GM23338 (cell line): ENCODE data around the gene LBHD1. TPM values are rescaled to one million over a fixed set of nuclear protein-coding genes. Genes with fewer than 3 reads are reported as not detected.

Source experiments
- ATAC-seq: fragments of 200-7000 bp; cut with Tn5 transposase; 3 replicates; pipeline ENCODE4 v1.9.1; 2020
- DNase-seq: peaks from one replicate; pipeline ENCODE4 v3.0.0-alpha.2; 2015; ENCODE audit warnings: low spot score
- H2AFZ ChIP-seq: fragments of 200-600 bp; sonication (generic); 2 replicates; pipeline ENCODE4 v1.8.0; 2016; ENCODE audit warnings: antibody characterized with exemption, mild to moderate bottlenecking, moderate library complexity
- H3F3A ChIP-seq: fragments of 200-600 bp; sonication (generic); replicated peaks from 2 replicates; pipeline ENCODE4 v1.8.0; 2017; ENCODE audit warnings: antibody characterized with exemption, mixed run types, low read depth
- H3K27ac ChIP-seq: fragments of 200-600 bp; sonication (generic); 2 replicates; pipeline ENCODE4 v1.6.1; 2016; ENCODE audit warnings: low read depth
- H3K27me3 ChIP-seq: fragments of 200-600 bp; sonication (generic); 2 replicates; pipeline ENCODE4 v1.8.0; 2016; ENCODE audit warnings: mild to moderate bottlenecking, mixed run types, moderate library complexity; ENCODE audit not compliant: insufficient read depth
- H3K36me3 ChIP-seq: fragments of 200-600 bp; sonication (generic); 2 replicates; pipeline ENCODE4 v1.8.0; 2016; ENCODE audit warnings: mild to moderate bottlenecking; ENCODE audit not compliant: insufficient read depth
- H3K4me1 ChIP-seq: fragments of 200-600 bp; sonication (generic); 2 replicates; pipeline ENCODE4 v1.8.0; 2016; ENCODE audit warnings: mild to moderate bottlenecking, moderate library complexity; ENCODE audit not compliant: insufficient read depth
- H3K4me2 ChIP-seq: fragments of 200-600 bp; sonication (generic); 2 replicates; pipeline ENCODE4 v1.7.1; 2017; ENCODE audit warnings: mixed run types
- H3K4me3 ChIP-seq: fragments of 200-600 bp; sonication (generic); 2 replicates; pipeline ENCODE4 v1.6.1; 2016; ENCODE audit warnings: mixed run types
- H3K79me2 ChIP-seq: fragments of 200-600 bp; sonication (generic); replicated peaks from 2 replicates; pipeline ENCODE4 v1.8.0; 2017; ENCODE audit warnings: mild to moderate bottlenecking; ENCODE audit not compliant: insufficient read depth
- H3K9me2 ChIP-seq: fragments of 200-600 bp; sonication (generic); 2 replicates; pipeline ENCODE4 v1.8.0; 2017; ENCODE audit not compliant: insufficient read depth
- H4K20me1 ChIP-seq: fragments of 200-600 bp; sonication (generic); replicated peaks from 2 replicates; pipeline ENCODE4 v1.8.0; 2017; ENCODE audit warnings: mild to moderate bottlenecking; ENCODE audit not compliant: insufficient read depth
- H3K27ac Mint-ChIP-seq: 2 replicates; pipeline ENCODE4 v1.8.0; 2020; ENCODE audit warnings: inconsistent platforms, mild to moderate bottlenecking, moderate library complexity, mixed read lengths
- H3K27me3 Mint-ChIP-seq: 3 replicates; pipeline ENCODE4 v1.8.0; 2022; ENCODE audit warnings: low read depth, mild to moderate bottlenecking, moderate library complexity, mixed read lengths, inconsistent platforms; ENCODE audit not compliant: insufficient read depth, poor library complexity
- H3K36me3 Mint-ChIP-seq: 3 replicates; pipeline ENCODE4 v1.8.0; 2021; ENCODE audit warnings: low read depth, mild to moderate bottlenecking, inconsistent platforms, moderate library complexity, mixed read lengths
- H3K4me1 Mint-ChIP-seq: 3 replicates; pipeline ENCODE4 v1.8.0; 2020; ENCODE audit warnings: mild to moderate bottlenecking, inconsistent platforms, mixed read lengths
- H3K4me3 Mint-ChIP-seq: 3 replicates; pipeline ENCODE4 v1.8.0; 2021; ENCODE audit warnings: moderate library complexity, mild to moderate bottlenecking, inconsistent platforms, mixed read lengths
- H3K9me3 Mint-ChIP-seq: 3 replicates; pipeline ENCODE4 v1.8.0; 2020; ENCODE audit warnings: moderate library complexity, mild to moderate bottlenecking, inconsistent platforms, mixed read lengths
- CREB1 ChIP-seq: fragments of 250-450 bp; sonication (Bioruptor Pico); IDR thresholded peaks from 2 replicates; pipeline ENCODE4 v1.5.0; 2020; ENCODE audit warnings: low read depth, mild to moderate bottlenecking, moderate library complexity
- ETS1 ChIP-seq: IDR thresholded peaks from 2 replicates; pipeline ENCODE4 v1.6.1; 2016; ENCODE audit warnings: antibody characterized with exemption
- EZH2 ChIP-seq: fragments of 200-600 bp; sonication (generic); IDR thresholded peaks from one replicate; pipeline ENCODE4 v1.8.0; 2017; ENCODE audit warnings: antibody characterized with exemption, mild to moderate bottlenecking, low read depth; ENCODE audit not compliant: unreplicated experiment
- EZH2phosphoT487 ChIP-seq: fragments of 200-600 bp; sonication (generic); IDR thresholded peaks from one replicate; pipeline ENCODE4 v1.8.1; 2018; ENCODE audit warnings: antibody characterized with exemption; ENCODE audit not compliant: unreplicated experiment
- JUNB ChIP-seq: IDR thresholded peaks from one replicate; pipeline ENCODE4 v1.6.1; 2016; ENCODE audit warnings: antibody characterized with exemption; ENCODE audit not compliant: unreplicated experiment
- NANOG ChIP-seq: IDR thresholded peaks from 2 replicates; pipeline ENCODE4 v1.6.1; 2016; ENCODE audit warnings: antibody characterized with exemption, borderline replicate concordance
- POLR2AphosphoS5 ChIP-seq: IDR thresholded peaks from 2 replicates; pipeline ENCODE4 v1.6.1; 2016; ENCODE audit warnings: antibody characterized with exemption, low read depth
- REST ChIP-seq: IDR thresholded peaks from one replicate; pipeline ENCODE4 v1.6.1; 2018; ENCODE audit warnings: antibody characterized with exemption; ENCODE audit not compliant: unreplicated experiment
- STAT1 ChIP-seq: IDR thresholded peaks from one replicate; pipeline ENCODE4 v1.6.1; 2016; ENCODE audit warnings: antibody characterized with exemption; ENCODE audit not compliant: unreplicated experiment
- ZNF114 ChIP-seq: fragments of 250-450 bp; sonication (Bioruptor Pico); IDR thresholded peaks from 2 replicates; pipeline ENCODE4 v1.5.0; 2020; ENCODE audit warnings: mild to moderate bottlenecking, moderate library complexity
- ZNF331 ChIP-seq: fragments of 250-450 bp; sonication (Bioruptor Pico); IDR thresholded peaks from 2 replicates; pipeline ENCODE4 v1.5.0; 2020; ENCODE audit warnings: low read depth, mild to moderate bottlenecking, moderate library complexity
- polyA plus RNA-seq: library from polyadenylated mRNA; unstranded; fragments of >200 nt; fragmentation: Nextera tagmentation; extraction: Ambion mirVana; gene quantifications from 2 replicates; pipeline ENCODE4 v1.2.1, GENCODE V29; 2016
- total RNA-seq: library from RNA; depleted of rRNA; stranded (reverse); fragments of >200 nt; shearing (Covaris generic); gene quantifications from 2 replicates; pipeline ENCODE4 v1.2.3, GENCODE V29; 2014
- TF ChIP-seq, protein P1 (sequence below): fragments of 250-450 bp; sonication (Bioruptor Pico); IDR thresholded peaks from 2 replicates; pipeline ENCODE4 v1.5.0; 2020; ENCODE audit warnings: mild to moderate bottlenecking, moderate library complexity
- TF ChIP-seq, protein P2 (sequence below), 2 experiments: fragments of 200-600 bp in 1 of 2; sonication (generic) in 1 of 2; conservative IDR thresholded peaks; 2 replicates each; pipeline versions ENCODE4 v1.5.1 to v1.6.1; 2016 to 2017; ENCODE audit warnings: antibody characterized with exemption in 2 of 2, low read depth in 2 of 2, mild to moderate bottlenecking in 2 of 2, moderate library complexity in 1 of 2

LBHD1 gene
- total and polyA plus RNA-seq, 2 experiments from 2014 or later: 2.8 to 2.9 TPM

DNA sequence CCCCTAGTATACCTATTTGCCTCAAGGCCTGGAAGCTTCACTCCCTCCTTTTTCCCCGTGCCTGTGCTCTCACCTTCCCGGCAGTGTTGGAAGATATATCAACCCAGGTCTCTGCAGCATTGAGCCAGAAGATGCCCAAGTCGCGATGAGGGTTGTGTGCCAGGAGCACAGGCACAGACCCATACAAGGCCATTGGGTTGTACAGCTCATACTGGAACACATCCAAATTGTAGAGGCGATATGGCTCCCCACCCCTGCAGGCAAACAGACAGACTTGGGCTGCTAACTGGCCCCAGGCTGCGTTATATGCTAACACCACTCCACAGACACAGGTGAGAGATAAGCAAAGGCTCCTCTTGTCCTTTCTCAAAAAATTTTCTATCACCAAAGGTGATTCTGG, 39.6 kb downstream of the LBHD1 start:
- H3K79me2 ChIP-seq: no peaks in the 10 kb centered on the region
- H4K20me1 ChIP-seq: peaks cover 11% of the 10 kb centered on the region; the same call in 1 of the 2 replicates
- H3F3A ChIP-seq: peaks cover 2% of the 10 kb centered on the region; the same call in 1 of the 2 replicates
- H3K4me1 Mint-ChIP-seq: no peaks in the 10 kb centered on the region; the same call in 2 of the 3 replicates
- TF ChIP-seq NANOG (no peak), ZNF331 (CRISPR knock-in tag) (no peak), EZH2phosphoT487 (no peak), JUNB (no peak), CREB1 (CRISPR knock-in tag) (no peak), REST (no peak), ZNF114 (CRISPR knock-in tag) (no peak), EZH2 (no peak), STAT1 (no peak), POLR2AphosphoS5 (no peak), ETS1 (no peak)
- TF ChIP-seq, protein P1, sequence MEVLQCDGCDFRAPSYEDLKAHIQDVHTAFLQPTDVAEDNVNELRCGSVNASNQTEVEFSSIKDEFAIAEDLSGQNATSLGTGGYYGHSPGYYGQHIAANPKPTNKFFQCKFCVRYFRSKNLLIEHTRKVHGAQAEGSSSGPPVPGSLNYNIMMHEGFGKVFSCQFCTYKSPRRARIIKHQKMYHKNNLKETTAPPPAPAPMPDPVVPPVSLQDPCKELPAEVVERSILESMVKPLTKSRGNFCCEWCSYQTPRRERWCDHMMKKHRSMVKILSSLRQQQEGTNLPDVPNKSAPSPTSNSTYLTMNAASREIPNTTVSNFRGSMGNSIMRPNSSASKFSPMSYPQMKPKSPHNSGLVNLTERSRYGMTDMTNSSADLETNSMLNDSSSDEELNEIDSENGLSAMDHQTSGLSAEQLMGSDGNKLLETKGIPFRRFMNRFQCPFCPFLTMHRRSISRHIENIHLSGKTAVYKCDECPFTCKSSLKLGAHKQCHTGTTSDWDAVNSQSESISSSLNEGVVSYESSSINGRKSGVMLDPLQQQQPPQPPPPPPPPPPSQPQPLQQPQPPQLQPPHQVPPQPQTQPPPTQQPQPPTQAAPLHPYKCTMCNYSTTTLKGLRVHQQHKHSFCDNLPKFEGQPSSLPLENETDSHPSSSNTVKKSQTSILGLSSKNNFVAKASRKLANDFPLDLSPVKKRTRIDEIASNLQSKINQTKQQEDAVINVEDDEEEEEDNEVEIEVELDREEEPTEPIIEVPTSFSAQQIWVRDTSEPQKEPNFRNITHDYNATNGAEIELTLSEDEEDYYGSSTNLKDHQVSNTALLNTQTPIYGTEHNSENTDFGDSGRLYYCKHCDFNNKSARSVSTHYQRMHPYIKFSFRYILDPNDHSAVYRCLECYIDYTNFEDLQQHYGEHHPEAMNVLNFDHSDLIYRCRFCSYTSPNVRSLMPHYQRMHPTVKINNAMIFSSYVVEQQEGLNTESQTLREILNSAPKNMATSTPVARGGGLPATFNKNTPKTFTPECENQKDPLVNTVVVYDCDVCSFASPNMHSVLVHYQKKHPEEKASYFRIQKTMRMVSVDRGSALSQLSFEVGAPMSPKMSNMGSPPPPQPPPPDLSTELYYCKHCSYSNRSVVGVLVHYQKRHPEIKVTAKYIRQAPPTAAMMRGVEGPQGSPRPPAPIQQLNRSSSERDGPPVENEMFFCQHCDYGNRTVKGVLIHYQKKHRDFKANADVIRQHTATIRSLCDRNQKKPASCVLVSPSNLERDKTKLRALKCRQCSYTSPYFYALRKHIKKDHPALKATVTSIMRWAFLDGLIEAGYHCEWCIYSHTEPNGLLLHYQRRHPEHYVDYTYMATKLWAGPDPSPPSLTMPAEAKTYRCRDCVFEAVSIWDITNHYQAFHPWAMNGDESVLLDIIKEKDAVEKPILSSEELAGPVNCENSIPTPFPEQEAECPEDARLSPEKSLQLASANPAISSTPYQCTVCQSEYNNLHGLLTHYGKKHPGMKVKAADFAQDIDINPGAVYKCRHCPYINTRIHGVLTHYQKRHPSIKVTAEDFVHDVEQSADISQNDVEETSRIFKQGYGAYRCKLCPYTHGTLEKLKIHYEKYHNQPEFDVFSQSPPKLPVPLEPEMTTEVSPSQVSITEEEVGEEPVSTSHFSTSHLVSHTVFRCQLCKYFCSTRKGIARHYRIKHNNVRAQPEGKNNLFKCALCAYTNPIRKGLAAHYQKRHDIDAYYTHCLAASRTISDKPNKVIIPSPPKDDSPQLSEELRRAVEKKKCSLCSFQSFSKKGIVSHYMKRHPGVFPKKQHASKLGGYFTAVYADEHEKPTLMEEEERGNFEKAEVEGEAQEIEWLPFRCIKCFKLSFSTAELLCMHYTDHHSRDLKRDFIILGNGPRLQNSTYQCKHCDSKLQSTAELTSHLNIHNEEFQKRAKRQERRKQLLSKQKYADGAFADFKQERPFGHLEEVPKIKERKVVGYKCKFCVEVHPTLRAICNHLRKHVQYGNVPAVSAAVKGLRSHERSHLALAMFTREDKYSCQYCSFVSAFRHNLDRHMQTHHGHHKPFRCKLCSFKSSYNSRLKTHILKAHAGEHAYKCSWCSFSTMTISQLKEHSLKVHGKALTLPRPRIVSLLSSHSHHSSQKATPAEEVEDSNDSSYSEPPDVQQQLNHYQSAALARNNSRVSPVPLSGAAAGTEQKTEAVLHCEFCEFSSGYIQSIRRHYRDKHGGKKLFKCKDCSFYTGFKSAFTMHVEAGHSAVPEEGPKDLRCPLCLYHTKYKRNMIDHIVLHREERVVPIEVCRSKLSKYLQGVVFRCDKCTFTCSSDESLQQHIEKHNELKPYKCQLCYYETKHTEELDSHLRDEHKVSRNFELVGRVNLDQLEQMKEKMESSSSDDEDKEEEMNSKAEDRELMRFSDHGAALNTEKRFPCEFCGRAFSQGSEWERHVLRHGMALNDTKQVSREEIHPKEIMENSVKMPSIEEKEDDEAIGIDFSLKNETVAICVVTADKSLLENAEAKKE (CRISPR knock-in tag): no peak
- TF ChIP-seq, protein P2, sequence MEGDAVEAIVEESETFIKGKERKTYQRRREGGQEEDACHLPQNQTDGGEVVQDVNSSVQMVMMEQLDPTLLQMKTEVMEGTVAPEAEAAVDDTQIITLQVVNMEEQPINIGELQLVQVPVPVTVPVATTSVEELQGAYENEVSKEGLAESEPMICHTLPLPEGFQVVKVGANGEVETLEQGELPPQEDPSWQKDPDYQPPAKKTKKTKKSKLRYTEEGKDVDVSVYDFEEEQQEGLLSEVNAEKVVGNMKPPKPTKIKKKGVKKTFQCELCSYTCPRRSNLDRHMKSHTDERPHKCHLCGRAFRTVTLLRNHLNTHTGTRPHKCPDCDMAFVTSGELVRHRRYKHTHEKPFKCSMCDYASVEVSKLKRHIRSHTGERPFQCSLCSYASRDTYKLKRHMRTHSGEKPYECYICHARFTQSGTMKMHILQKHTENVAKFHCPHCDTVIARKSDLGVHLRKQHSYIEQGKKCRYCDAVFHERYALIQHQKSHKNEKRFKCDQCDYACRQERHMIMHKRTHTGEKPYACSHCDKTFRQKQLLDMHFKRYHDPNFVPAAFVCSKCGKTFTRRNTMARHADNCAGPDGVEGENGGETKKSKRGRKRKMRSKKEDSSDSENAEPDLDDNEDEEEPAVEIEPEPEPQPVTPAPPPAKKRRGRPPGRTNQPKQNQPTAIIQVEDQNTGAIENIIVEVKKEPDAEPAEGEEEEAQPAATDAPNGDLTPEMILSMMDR (conservative IDR thresholded peaks at IDR 0.05; ENCODE audit: low read depth in 2 of 2): no peak
- H3K4me3 ChIP-seq: no peak overlapping the region
- no peaks in the 10 kb centered on the region for H3K4me1 ChIP-seq
- DNase-seq (no peak), ATAC-seq (no peak)
- H3K4me2 ChIP-seq: no peak overlapping the region
- H3K9me2 ChIP-seq: no peaks in the 10 kb centered on the region
- H3K4me3 Mint-ChIP-seq: no peak overlapping the region
- H3K36me3 Mint-ChIP-seq: peaks cover 90% of the 10 kb centered on the region
- H3K9me3 Mint-ChIP-seq: no peaks in the 10 kb centered on the region
- peaks cover 6% of the 10 kb centered on the region for H3K27me3 Mint-ChIP-seq
- H3K27ac ChIP-seq: no peak overlapping the region
- H3K27ac Mint-ChIP-seq: no peak overlapping the region
- H3K27me3 ChIP-seq: no peaks in the 10 kb centered on the region
- H2AFZ ChIP-seq: no peak overlapping the region
- peaks cover 64% of the 10 kb centered on the region for H3K36me3 ChIP-seq
